GM21825 (cell line): ENCODE measurements around the gene SPG7.
"Not testable (repeated sequence)": the region's sequence is repeated elsewhere in the genome, so short reads cannot be mapped to it uniquely, and the experiment has no call there.

Experiments used
- ATAC-seq: cut with Tn5 transposase; IDR thresholded peaks from one replicate; pipeline ENCODE4 v1.9.1; 2021; ENCODE audit warnings: mild to moderate bottlenecking, moderate library complexity; ENCODE audit not compliant: unreplicated experiment

SPG7 gene

GRCh38 chr16:89507834-89508590 lies at the start of gene SPG7:
TSS of gene SPG7 (plus strand) at chr16:89508403. CDS start at chr16:89508418, 15 bp downstream.
- ATAC-seq: peak; percentile 65

- no peak for ATAC-seq
Measured at GRCh38 chr16:89458551-89458950, 49.7 kb upstream of the SPG7 start.

GRCh38 chr16:89458967-89459366 lies 49.2 kb upstream of the SPG7 start:
- no peak for ATAC-seq

- ATAC-seq: no peak
Measured at GRCh38 chr16:89460556-89460955, 47.6 kb upstream of the SPG7 start.

GRCh38 chr16:89461890-89462289 lies 46.3 kb upstream of the SPG7 start:
- ATAC-seq: not testable (repeated sequence)

GRCh38 chr16:89462639-89463038 lies 45.6 kb upstream of the SPG7 start:
- ATAC-seq: not testable (repeated sequence)

GRCh38 chr16:89463312-89463711 lies 44.9 kb upstream of the SPG7 start:
- ATAC-seq: not testable (repeated sequence)

GRCh38 chr16:89466920-89467319 lies 41.3 kb upstream of the SPG7 start:
- no peak for ATAC-seq

DNA sequence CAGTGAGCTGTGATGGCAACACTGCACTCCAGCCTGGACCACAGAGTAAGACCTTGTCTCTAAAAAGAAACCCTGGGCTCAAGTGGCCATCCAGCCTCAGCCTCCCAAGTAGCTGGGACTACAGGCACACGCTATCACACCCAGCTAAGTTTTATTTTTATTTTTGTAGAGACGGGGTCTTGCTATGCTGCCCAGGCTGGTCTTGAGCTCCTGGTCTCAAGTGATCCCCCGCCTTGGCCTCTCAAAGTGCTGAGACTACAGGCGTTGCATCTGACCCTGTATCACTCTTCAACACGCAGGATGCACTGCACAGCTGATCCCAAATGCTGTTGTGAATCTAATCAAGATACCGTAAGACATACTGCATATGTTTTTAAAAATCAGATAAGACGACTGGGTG lies 40.8 kb upstream of the SPG7 start:
- no peak for ATAC-seq

- ATAC-seq: no peak
Measured at GRCh38 chr16:89472711-89473075, 35.5 kb upstream of the SPG7 start.

- ATAC-seq: no peak
Measured at GRCh38 chr16:89473136-89473712, 35.0 kb upstream of the SPG7 start.

GRCh38 chr16:89473791-89474414 lies 34.3 kb upstream of the SPG7 start:
- no peak for ATAC-seq

DNA sequence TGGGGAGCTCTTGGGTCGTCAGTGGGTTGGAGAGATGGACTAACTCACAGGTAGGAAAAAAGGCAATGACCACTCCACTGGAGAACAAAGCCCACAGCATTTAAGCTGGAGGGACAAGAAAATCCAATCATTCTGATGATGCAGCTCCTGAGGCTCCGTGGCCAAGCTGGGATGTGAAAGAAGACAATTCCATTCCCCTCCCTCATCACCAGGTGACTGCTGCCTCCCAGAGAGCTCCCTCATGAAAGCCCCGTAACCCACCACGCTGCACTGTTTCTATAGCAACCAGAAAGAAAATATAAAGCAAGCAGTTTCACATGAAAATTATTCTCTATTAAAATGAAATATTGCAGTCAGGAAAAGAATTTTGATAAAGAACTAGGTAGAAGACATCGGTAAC lies 33.1 kb upstream of the SPG7 start:
- no peak for ATAC-seq

DNA sequence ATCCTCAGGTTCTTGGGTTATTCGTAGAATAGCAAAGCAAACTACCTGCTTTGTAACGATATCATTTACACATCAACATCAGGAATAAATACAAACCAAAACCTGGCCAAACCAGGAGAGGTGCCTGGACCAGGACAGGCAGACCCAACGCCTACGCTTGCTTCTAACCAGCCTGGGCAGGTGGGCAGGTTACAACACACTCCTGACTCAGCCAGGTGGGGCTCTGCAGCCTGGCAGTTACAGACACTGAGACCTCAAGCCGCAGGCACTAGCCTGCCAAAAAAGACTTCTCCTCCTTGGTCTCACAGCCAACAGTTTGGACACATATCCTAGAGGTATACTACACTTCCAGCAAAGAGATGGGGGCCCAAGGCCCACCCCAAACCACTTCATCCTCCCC lies 31.8 kb upstream of the SPG7 start:
- ATAC-seq: peak; percentile 24

DNA sequence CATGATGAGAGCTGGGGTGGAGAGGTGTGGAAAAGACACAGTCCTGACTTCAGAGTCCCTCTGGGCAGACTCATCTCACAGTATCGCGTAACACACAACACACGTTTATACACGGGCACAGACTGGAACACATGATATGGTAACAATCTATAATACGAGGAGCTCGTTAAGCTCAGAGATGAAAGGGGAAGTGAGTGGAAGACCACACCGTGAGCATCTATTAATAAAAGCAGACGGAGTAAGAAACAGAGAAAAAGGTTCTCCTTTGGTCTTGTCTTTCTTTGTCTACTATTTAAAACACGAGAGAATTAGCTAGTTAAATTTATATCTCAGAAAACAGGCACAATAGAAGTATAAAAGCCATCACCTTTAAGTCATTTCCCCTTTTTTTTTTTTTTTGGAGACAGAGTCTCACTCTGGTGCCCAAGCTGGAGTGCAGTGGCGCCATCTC lies 31.4 kb upstream of the SPG7 start:
- ATAC-seq: peak; percentile 65

GRCh38 chr16:89478576-89479221 lies 29.5 kb upstream of the SPG7 start:
- ATAC-seq: no peak

GRCh38 chr16:89481356-89481955 lies 26.7 kb upstream of the SPG7 start:
- ATAC-seq: no peak

GRCh38 chr16:89482150-89482816 lies 25.9 kb upstream of the SPG7 start:
- ATAC-seq: no peak

GRCh38 chr16:89482817-89483205 lies 25.4 kb upstream of the SPG7 start:
- no peak for ATAC-seq

GRCh38 chr16:89484041-89484501 lies 24.1 kb upstream of the SPG7 start:
- ATAC-seq: no peak
